ENCODE measurements around the gene ANXA5.

DNA sequence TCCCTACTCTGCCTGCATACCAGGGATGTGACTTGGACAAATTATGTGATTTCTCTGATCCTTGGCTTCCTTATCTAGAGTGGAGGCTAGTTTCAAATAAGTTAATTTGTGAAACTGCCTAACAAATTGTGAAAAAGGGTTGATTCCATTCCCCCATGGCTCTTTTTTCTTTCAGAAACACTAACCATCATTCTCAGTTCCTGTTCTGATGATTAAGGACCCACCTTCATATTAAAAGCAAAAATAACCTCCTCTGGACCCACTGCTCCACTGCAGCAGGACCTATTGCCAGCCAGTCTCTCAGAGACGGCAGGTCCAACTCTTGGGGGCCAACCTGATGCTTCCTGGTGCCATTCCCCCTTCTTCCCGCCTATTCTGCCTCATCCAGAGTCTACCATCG is 4.5 kb upstream of the ANXA5 start:
- TF ChIP-seq, protein P1, sequence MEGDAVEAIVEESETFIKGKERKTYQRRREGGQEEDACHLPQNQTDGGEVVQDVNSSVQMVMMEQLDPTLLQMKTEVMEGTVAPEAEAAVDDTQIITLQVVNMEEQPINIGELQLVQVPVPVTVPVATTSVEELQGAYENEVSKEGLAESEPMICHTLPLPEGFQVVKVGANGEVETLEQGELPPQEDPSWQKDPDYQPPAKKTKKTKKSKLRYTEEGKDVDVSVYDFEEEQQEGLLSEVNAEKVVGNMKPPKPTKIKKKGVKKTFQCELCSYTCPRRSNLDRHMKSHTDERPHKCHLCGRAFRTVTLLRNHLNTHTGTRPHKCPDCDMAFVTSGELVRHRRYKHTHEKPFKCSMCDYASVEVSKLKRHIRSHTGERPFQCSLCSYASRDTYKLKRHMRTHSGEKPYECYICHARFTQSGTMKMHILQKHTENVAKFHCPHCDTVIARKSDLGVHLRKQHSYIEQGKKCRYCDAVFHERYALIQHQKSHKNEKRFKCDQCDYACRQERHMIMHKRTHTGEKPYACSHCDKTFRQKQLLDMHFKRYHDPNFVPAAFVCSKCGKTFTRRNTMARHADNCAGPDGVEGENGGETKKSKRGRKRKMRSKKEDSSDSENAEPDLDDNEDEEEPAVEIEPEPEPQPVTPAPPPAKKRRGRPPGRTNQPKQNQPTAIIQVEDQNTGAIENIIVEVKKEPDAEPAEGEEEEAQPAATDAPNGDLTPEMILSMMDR (IDR thresholded peaks at IDR 0.05): no peak
- TF ChIP-seq POLR2A (IDR thresholded peaks at IDR 0.05) (no peak), EP300 (IDR thresholded peaks at IDR 0.05) (no peak)

Data from suprapubic skin (tissue), 3 donors.